ENCODE data around the gene PDCD11.
"Not testable (repeated sequence)": the region's sequence is repeated elsewhere in the genome, so short reads cannot be mapped to it uniquely, and the experiment has no call there.

Gene PDCD11, protein sequence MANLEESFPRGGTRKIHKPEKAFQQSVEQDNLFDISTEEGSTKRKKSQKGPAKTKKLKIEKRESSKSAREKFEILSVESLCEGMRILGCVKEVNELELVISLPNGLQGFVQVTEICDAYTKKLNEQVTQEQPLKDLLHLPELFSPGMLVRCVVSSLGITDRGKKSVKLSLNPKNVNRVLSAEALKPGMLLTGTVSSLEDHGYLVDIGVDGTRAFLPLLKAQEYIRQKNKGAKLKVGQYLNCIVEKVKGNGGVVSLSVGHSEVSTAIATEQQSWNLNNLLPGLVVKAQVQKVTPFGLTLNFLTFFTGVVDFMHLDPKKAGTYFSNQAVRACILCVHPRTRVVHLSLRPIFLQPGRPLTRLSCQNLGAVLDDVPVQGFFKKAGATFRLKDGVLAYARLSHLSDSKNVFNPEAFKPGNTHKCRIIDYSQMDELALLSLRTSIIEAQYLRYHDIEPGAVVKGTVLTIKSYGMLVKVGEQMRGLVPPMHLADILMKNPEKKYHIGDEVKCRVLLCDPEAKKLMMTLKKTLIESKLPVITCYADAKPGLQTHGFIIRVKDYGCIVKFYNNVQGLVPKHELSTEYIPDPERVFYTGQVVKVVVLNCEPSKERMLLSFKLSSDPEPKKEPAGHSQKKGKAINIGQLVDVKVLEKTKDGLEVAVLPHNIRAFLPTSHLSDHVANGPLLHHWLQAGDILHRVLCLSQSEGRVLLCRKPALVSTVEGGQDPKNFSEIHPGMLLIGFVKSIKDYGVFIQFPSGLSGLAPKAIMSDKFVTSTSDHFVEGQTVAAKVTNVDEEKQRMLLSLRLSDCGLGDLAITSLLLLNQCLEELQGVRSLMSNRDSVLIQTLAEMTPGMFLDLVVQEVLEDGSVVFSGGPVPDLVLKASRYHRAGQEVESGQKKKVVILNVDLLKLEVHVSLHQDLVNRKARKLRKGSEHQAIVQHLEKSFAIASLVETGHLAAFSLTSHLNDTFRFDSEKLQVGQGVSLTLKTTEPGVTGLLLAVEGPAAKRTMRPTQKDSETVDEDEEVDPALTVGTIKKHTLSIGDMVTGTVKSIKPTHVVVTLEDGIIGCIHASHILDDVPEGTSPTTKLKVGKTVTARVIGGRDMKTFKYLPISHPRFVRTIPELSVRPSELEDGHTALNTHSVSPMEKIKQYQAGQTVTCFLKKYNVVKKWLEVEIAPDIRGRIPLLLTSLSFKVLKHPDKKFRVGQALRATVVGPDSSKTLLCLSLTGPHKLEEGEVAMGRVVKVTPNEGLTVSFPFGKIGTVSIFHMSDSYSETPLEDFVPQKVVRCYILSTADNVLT (N-terminal part only)

DNA sequence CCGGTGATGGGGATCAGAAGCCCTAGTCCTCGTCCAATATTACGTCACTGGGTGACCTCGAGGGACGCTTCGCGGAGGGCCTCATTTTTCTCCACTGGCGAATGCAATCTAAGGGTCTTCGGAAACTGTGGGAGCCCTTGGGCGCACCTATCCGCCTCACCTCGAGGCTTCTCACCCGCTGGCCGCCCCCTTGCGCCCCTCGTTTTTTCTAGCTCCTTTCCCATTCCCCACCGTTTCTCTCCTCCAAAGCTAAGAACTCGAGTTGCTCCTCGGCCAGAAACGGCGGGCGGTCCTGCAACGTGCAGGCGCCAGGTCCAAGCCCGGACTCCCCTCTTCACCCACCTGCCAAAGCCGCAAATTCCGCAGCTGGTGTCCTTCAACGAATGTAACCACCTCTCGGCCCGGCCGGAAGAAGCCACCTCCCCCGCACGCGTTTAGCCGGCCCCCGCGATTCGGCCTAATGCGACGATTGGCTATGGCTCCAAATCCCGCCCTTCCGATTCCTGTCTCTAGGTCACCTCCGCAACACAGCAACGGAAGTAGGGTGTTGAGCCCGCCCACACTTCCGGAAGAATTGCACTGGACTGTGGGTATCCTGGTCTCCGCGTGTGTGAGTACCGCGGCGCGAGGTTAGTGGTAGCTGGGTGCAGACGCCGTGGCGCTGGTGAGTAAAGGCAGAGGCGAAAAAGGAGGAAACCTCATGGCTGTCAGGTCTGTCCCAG lies at the start of gene PDCD11, which contains the start of gene ATP5MK:
Gene PDCD11, plus strand, starts transcription at position 560 of the 722 bp plus-strand sequence. CDS start 1,801 bp downstream, outside the sequence.
Gene ATP5MK, minus strand, starts transcription at position 409 of the 722 bp plus-strand sequence. CDS start 4,018 bp downstream, outside the sequence.
- DNase-seq (ENCODE audit: low spot score), result peak; percentile 96

DNA sequence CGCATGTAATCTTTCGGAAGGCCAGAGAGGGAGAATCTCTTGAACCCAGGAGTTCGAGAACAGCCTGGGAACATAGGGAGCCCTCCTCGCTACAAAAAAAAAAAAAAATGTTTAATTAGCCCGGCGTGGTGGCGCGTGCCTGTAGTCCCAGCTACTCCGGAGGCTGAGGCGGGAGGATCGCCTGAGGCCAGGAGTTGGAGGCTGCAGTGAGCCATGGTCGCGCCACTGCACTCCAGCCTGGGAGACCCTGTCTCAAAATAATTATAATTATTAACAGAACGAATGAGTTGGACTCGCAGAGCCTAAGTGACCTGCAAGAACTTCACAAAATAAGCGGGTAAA lies 46.3 kb upstream of the PDCD11 start:
- no peak for DNase-seq (ENCODE audit: low spot score)

DNA sequence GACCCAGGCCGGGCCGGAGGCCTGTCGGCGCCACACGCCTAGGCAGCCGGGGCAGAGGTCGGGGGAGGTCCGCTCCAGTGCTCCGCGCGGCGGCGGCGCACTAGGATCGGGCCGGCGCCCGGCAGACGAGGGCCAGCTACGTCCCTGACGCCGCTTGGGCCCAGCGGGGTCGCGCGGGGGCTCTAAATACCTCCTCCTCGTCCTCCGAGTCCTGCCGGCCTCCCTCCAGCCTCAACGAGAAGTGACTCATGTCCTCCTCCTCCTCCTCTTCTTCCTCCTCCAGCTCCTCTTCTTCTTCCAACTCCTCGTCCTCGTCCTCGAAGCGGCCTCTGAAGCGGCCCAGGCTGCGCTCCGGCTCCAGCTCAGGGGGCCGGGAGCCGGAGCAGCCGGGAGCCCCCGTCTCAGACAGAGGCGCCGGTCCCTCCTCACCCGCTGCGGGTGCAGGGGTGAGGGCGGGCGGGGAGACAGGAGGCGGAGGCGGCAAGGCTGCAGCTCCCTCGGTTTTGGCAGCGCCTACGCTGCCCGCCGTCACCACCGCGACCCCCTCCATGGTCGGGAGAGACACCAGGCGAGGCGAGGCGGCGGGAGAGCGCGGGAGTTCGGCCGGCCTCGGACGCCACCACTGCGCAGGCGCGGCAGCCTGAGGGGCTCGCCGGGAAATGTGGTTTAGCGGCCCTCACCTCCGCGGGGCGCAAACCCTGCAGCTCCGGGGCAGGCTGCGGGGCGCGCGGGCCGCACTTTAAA lies 45.7 kb upstream of the PDCD11 start, which contains the start of gene PCGF6:
Gene PCGF6, minus strand, starts transcription at position 624 of the 744 bp plus-strand sequence. Its CDS starts 74 bp downstream, at position 550.
- DNase-seq (ENCODE audit: low spot score), result peak; percentile 68

DNA sequence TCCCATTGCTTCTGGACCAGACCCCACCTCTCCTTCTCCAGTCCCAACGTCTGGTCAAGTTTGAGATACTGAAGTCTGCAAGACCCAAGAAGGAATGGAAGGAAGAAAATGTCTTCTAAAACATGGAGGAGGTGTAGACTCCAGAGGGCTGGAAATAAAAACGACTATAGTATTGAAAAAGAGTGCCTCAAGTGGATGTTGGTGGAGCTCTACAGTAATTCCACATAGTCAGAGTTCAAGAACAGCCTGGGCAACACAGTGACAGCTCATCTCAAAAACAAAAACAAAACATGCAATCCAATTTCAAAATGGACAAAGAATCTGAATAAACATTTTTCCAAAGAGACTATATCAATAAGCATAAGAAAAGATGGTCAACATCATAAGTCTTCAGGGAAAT lies 43.1 kb upstream of the PDCD11 start:
- DNase-seq (ENCODE audit: low spot score), result no peak

DNA sequence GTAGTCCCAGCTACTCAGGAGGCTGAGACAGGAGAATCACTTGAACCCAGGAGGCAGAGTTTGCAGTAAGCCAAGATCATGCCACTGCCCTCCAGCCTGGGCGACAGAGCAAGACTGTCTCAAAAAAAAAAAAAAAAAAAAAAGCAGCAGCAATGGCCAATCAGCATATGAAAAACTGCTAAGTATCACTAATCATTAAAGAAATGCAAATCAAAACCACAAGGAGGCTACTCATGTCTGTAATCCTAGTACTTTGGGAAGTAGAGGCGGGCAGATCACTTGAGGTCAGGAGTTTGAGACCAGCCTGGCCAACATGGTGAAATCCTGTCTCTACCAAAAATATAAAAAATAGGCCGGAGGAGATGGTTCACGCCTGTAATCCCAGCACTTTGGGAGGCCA lies 41.9 kb upstream of the PDCD11 start:
- not testable (repeated sequence) for DNase-seq (ENCODE audit: low spot score)

DNA sequence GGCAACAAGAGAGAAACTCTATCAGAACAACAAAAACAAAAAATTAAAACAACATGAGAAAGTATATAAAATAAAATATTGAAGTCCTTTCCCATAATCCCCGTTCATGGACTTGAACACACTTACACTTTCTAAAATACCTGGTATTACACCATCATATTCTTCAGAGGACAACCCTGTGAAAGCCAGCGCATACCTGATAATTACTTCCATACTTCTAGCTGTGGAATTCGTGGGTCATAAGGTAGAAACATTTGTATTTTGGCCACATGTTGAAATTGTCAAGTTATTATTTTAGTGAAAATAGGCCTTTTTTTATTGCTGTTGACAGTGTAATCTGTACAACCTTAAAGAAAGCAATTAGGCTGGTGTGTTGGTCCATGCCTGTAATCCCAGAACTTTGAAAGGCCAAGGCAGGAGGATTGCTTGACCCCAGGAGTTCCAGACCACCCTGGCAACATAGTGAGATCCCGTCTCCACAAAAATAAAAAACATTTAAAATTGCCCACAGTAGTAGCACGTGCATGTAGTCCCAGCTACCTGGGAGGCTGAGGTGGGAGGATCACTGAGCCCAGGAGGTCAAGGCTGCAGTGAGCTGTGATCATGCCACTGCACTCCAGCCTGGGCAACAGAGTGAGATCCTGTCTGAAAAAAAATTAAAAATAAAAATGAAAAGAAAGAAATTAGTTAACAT lies 40.4 kb upstream of the PDCD11 start:
- DNase-seq (ENCODE audit: low spot score), result no peak

DNA sequence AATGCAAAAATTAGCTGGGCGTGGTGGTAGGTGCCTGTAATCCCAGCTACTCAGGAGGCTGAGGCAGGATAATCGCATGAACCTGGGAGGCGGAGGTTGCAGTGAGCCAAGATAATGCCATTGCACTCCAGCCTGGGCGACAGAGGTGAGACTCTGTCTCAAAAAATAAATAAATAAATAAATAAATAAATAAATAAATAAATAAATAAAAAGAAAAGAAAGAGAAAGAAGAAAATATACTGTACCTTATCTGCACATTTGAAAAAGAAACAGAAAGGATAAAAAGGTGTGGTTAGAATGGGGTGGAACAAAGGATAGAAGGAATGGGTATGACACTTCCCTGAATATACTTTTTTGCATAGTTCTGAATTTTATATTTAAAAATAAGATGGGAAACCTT lies 36.9 kb upstream of the PDCD11 start:
- not testable (repeated sequence) for DNase-seq (ENCODE audit: low spot score)

DNA sequence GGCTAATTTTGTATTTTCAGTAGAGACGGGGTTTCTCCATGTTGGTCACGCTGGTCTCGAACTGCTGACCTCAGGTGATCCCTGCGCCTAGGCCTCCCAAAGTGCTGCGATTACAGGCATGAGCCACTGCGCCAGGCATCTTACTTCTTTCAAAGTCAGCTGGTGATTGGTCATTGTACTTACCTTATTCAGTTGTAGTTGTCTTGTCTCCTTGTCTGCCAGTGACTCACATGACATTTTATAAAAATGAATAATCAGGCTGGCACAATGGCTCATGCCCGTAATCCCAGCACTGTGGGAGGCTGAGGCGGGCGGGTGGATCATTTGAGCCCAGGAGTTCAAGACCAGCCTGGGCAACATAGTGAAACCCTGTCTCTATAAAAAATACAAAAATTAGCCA lies 35.6 kb upstream of the PDCD11 start:
- DNase-seq (ENCODE audit: low spot score), result not testable (repeated sequence)

DNA sequence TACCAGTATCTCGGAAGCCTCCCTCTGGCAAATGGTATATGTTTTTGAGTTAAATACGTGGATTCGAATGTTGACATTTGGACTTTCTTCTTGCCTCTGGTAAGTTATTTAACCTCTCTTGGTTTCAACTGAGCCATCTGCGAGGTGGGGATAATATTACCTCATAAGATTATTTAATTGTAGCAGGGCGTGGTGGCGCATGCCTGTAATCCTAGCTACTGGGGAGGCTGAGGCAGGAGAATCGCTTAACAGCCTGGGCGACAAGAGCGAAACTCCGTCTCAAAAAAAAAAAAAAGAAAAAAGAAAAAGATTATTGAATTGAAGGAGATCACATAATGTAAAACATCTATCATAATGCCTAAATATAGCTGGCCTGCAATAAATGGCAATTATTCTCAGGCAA lies 29.0 kb upstream of the PDCD11 start:
- DNase-seq (ENCODE audit: low spot score), result no peak

DNA sequence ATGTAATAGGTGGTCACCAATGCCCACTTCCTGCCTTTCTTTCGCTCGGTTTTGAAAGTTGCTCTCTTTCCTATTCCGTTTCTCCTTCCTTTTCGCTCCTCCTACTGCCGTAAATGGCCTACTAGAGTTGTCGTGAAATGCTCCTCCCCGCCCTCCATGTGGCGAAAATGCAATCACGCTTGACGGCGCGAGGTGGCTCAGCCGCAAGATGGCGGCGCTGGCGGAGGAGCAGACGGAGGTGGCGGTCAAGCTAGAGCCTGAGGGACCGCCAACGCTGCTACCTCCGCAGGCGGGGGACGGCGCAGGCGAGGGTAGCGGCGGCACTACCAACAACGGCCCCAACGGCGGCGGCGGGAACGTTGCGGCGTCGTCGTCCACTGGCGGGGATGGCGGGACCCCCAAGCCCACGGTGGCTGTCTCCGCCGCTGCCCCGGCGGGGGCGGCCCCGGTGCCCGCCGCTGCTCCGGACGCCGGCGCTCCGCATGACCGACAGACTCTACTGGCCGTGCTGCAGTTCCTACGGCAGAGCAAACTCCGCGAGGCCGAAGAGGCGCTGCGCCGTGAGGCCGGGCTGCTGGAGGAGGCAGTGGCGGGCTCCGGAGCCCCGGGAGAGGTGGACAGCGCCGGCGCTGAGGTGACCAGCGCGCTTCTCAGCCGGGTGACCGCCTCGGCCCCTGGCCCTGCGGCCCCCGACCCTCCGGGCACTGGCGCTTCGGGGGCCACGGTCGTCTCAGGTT lies 28.5 kb upstream of the PDCD11 start, which contains the start of gene TAF5:
Gene TAF5, plus strand, starts transcription at position 195 of the 737 bp plus-strand sequence. Its CDS starts 14 bp downstream, at position 209.
- peak; percentile 94 for DNase-seq (ENCODE audit: low spot score)

DNA sequence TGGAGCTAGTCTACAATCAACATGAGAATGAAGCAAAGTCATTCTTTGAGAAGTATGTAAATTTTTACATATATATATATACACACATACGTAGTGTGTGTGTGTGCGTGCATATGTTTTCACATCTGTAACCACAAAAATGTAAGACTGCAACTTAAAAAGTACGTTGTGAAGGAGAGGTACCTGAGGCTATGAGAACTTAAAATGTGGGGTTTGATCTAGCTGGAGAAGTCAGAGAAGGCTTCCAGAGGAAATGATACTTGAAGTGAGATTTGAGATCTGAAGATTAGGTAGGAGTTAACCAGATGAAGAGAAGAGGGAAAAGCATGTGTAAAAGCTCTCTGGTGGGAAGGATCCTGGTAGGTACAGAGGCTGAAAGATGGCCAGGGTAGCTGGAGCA lies 22.9 kb upstream of the PDCD11 start:
- DNase-seq (ENCODE audit: low spot score), result no peak

DNA sequence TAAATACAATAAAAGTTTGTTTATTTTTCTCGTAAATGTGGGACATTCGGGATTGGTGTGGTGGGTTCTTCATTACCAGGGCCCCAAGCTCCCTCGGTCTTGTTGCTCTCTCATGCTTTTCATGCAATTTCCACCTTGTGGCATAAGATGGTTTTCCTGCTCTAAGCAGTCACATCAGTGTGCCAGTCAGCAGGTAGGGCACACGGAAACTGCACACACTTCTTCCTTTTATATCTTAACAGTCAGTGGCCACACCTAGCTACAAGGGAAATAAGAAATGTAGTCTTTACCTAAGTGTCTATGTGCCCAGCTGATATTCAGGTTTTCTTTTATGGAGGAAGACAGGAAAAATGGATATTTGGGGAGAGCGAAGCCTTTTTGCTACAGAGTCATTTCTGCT lies 22.2 kb upstream of the PDCD11 start:
- no peak for DNase-seq (ENCODE audit: low spot score)

DNA sequence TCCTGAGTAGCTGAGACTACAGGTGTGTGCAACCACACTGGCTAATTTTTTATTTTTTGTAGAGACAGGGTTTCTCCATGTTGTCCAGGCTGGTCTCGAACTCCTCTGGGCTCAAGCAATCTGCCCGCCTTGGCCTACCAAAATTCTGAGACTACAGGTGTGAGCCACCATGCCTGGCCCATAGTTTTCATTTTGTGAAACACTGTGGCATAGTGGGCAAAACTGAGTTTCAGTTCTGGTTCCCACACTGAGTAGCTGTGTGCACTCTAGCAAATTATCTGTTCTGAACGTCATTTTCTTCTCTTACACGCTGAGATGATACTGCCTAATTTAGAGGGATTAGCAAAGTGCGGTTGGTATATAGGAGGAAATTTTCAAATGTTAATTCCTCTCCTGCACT lies 13.7 kb upstream of the PDCD11 start:
- no peak for DNase-seq (ENCODE audit: low spot score)

DNA sequence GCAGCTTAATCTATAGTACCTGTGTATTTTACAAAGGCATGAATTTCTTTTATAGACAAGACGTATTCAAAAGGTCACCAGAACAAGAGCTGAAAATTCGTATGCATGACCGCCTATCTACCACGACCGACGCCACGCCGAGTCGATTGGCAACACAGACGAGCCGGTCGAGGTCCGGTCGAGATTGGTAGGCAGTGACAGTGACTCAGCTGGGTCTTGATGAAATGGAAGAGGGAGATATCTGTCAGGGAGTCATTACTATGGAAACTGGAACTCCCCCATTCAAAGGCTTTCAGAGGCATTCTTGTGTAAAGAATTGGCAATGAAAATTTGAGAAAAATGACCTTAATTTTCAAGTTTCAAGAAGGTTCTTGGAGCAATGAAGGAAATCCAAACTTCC lies 2.2 kb upstream of the PDCD11 start:
- DNase-seq (ENCODE audit: low spot score), result no peak

DNA sequence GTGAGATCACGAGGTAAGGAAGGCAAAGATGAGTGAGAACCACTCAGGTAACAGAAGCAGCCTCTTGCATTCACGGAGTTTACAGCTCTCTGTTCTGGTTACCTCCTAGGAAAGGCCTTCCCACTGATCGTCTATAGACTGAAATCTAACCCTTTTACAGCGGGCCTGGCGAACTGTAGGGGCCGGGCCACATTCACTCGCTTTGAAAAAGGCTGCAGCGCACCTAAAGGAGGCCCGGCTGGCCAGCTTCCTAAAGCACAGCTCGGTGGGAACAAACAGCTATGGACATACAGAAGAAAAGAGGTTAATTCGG lies 716 bp upstream of the PDCD11 start:
- no peak for DNase-seq (ENCODE audit: low spot score)

DNA sequence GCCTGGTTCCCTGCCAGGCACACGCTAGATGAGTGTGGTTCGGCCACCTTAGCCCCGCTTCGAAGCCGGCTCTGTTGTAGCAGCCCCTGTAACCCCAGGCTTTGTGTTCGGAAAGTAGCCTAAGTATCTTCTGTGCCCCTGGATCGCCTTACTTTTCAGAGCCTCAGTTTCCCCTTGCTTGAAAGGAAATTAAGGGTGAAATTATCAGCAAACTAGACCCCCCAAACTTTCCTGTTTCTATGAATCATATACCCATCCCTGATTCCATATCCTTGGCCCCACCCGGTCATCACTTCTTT lies 312 bp downstream of the PDCD11 start:
- no peak for DNase-seq (ENCODE audit: low spot score)

DNA sequence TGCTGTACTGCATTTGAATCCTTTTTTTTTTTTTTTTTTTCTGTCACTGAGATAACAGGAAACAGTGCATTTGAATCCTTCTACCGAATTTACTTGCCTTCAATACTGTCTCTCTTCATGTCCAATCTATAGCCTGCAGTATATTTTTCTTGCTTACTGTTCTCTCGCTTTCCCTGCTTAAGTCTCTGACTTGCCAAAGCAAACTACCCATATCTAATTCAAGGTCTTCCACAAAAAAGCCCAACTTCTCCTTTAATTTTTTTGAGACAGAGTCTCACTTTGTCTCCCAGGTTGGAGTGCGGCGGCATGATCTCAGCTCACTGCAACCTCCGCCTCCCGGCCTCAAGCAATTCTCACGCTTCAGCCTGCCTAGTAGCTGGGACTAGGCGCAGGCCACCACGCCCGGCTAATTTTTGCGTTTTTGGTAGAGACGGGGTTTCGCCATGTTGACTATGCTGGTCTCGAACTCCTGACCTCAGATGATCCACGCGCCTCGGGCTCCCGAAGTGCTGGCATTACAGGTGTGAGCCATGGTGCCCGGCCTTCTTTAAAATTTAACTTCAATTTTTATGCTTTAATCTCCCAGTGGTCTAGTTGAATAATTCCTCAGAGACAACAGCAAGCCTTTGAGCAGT lies 882 bp downstream of the PDCD11 start:
- no peak for DNase-seq (ENCODE audit: low spot score)

DNA sequence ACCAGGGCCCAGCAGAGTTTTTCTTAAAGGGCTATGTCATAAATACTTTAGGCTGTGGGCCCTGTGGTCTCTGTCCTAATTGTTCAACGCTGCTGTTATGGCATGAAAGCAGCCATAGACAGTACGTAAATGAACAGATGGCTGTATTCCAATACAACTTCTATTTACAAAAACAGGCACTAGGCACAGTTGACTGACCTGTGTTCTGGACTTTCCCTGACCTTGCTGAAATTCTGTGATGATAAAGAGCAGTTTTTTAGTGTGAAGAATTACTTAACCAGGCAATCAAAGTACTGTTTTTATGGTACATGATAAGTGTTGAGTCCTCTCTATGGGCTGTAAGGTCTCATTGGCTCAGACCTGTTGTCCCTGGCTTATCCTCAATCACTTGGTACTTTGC lies 17.1 kb downstream of the PDCD11 start:
- no peak for DNase-seq (ENCODE audit: low spot score)

DNA sequence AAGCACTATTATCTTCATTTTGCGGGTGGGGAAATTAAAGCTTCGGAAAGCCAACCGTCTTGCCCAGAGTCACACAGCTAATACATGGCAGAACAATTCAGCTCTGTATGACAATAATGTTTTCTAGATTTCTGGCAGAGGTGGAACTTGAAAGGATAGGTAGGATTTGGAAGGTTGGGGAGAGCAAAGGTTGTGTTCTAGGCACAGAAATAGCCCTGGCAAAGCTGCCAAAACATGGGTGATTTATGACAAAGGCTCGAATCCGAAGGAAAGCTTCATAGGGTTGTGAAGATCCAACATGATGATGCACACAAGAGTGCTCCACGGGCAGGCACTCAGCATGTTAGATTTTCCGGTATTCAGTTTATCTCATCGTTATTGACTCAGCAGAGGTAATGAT lies 19.2 kb downstream of the PDCD11 start:
- DNase-seq (ENCODE audit: low spot score), result no peak
